Caco-2 (cell line): ENCODE results near the gene STUM. TPM values are rescaled to one million over a fixed set of nuclear protein-coding genes. Genes with fewer than 3 reads are reported as not detected.

Source experiments
- BruUV-seq: library from RNA; stranded (reverse); fragments of 400-500 nt; replicated peaks from 2 replicates; lab custom pipeline; 2021; lab: Mats Ljungman, UMichigan
- CTCF ChIA-PET: fragments of 300-600 bp; sonication (Branson Sonifier 250); formaldehyde crosslinking; loops from one replicate; lab custom pipeline; 2022; ENCODE audit warnings: antibody characterized with exemption; lab: Charles Lee
- POLR2A ChIA-PET: fragments of 300-600 bp; sonication (Branson Sonifier 250); formaldehyde crosslinking; loops from one replicate; lab custom pipeline; 2022; ENCODE audit warnings: antibody characterized with exemption; lab: Charles Lee
- DNase-seq, 2 experiments: peaks; one replicate each; pipeline versions ENCODE4 v3.0.0 to v3.0.0-alpha.2; 2020 to 2022
- H3K27me3 ChIP-seq: replicated peaks from 2 replicates; pipeline ENCODE4 v1.6.0; 2011; ENCODE audit warnings: low read length; ENCODE audit not compliant: control insufficient read depth, insufficient read depth
- H3K36me3 ChIP-seq: 2 replicates; pipeline ENCODE4 v1.5.1; 2011; ENCODE audit warnings: low read length; ENCODE audit not compliant: control insufficient read depth, insufficient read depth
- H3K4me1 ChIP-seq: fragments of 250-450 bp; sonication (Bioruptor Pico); 2 replicates; pipeline ENCODE4 v1.5.1; 2020; ENCODE audit warnings: mild to moderate bottlenecking
- H3K4me3 ChIP-seq: 2 replicates; pipeline ENCODE4 v1.5.1; 2011; ENCODE audit warnings: low read depth, mild to moderate bottlenecking, control low read depth, low read length
- H3K9me3 ChIP-seq: fragments of 250-450 bp; sonication (Bioruptor Pico); 2 replicates; pipeline ENCODE4 v1.5.1; 2020; ENCODE audit warnings: mild to moderate bottlenecking, moderate library complexity
- H3K27ac Mint-ChIP-seq: one replicate; pipeline ENCODE4 v1.8.0; 2022; ENCODE audit warnings: mixed read lengths; ENCODE audit not compliant: unreplicated experiment
- H3K27me3 Mint-ChIP-seq: one replicate; pipeline ENCODE4 v1.8.0; 2022; ENCODE audit warnings: mixed read lengths; ENCODE audit not compliant: insufficient read depth, unreplicated experiment
- H3K36me3 Mint-ChIP-seq: one replicate; pipeline ENCODE4 v1.8.0; 2022; ENCODE audit warnings: mild to moderate bottlenecking, mixed read lengths; ENCODE audit not compliant: insufficient read depth, unreplicated experiment
- H3K4me1 Mint-ChIP-seq: one replicate; pipeline ENCODE4 v1.8.0; 2022; ENCODE audit warnings: low read depth, mixed read lengths; ENCODE audit not compliant: unreplicated experiment
- H3K4me3 Mint-ChIP-seq: one replicate; pipeline ENCODE4 v1.8.0; 2022; ENCODE audit warnings: mild to moderate bottlenecking, moderate library complexity, mixed read lengths; ENCODE audit not compliant: unreplicated experiment
- H3K9me3 Mint-ChIP-seq: one replicate; pipeline ENCODE4 v1.8.0; 2022; ENCODE audit warnings: mixed read lengths; ENCODE audit not compliant: unreplicated experiment
- intact Hi-C: fragments of 100-400 bp; cut with micrococcal nuclease; formaldehyde crosslinking; loops from one replicate; pipeline ENCODE4 v1.10.0; 2022; ENCODE audit not compliant: unreplicated experiment
- total RNA-seq: library from RNA; stranded (reverse); gene quantifications from 2 replicates; pipeline ENCODE4 v1.2.3, GENCODE V29; 2022
- TF ChIP-seq, protein P1 (sequence below), 2 experiments: fragments of 200-600 bp in 1 of 2; IDR thresholded peaks; 1 replicate in 1 of 2; 2 replicates in 1 of 2; pipeline versions ENCODE4 v1.5.1 to v1.8.0; 2011 to 2022; ENCODE audit warnings: antibody characterized with exemption in 1 of 2, control low read depth in 1 of 2, inconsistent platforms in 1 of 2, low read depth in 1 of 2, low read length in 1 of 2, mild to moderate bottlenecking in 1 of 2, moderate library complexity in 1 of 2; ENCODE audit not compliant: insufficient read depth in 1 of 2, severe bottlenecking in 1 of 2, unreplicated experiment in 1 of 2

STUM gene
- total RNA-seq, 1 experiment from 2014 or later = 1.7 TPM

DNA sequence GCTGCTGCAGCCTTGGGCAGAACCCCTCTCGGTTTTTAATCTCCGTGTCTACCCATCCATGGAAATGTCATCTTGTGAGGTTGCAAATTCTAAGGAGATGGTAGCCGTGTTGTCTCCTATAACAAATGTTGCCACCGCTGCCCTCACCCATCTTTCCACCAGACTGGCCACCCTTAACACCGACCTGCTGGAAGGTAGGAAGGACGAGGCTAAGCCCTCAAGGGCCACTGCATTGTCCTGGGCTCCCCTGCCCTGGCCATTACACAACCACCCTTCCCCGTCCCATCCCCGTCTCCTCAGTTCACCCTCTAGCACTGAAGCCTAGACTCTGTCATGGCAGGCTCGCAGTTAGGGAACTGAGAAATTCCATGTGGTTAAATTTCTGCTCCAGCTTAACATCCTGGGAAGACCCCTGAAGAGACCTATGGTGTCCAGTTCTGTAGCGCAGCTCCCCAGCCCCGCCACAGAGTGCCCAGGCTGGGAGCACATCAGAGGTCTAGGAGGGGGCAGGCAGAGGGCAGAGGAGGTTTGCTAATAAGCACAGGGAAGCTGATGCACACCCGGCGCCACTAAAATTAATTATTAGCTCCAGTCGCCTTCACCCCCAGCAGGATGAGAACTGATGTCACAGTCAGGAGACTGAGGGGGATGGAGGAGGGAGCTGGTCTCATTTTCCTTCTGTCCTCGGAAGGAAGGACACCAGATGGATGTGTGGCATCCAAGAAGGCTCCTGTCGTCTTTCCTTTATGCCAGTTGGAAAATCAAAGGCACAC, 38.3 kb downstream of the STUM start:
- Mint-ChIP-seq H3K4me3 (no peak overlapping the region), H3K9me3 (no peaks in the 10 kb centered on the region), H3K27ac (no peak overlapping the region), H3K36me3 (no peaks in the 10 kb centered on the region), H3K4me1 (no peaks in the 10 kb centered on the region), H3K27me3 (no peaks in the 10 kb centered on the region)
- no peak overlapping the region for H3K4me3 ChIP-seq
- BruUV-seq = no TSS peak
- CTCF ChIA-PET = no interaction called here
- DNase-seq = no peak
- H3K4me1 ChIP-seq = no peaks in the 10 kb centered on the region
- H3K9me3 ChIP-seq = no peaks in the 10 kb centered on the region
- POLR2A ChIA-PET = no interaction called here
- TF ChIP-seq, protein P1, sequence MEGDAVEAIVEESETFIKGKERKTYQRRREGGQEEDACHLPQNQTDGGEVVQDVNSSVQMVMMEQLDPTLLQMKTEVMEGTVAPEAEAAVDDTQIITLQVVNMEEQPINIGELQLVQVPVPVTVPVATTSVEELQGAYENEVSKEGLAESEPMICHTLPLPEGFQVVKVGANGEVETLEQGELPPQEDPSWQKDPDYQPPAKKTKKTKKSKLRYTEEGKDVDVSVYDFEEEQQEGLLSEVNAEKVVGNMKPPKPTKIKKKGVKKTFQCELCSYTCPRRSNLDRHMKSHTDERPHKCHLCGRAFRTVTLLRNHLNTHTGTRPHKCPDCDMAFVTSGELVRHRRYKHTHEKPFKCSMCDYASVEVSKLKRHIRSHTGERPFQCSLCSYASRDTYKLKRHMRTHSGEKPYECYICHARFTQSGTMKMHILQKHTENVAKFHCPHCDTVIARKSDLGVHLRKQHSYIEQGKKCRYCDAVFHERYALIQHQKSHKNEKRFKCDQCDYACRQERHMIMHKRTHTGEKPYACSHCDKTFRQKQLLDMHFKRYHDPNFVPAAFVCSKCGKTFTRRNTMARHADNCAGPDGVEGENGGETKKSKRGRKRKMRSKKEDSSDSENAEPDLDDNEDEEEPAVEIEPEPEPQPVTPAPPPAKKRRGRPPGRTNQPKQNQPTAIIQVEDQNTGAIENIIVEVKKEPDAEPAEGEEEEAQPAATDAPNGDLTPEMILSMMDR (IDR thresholded peaks at IDR 0.05; ENCODE audit: insufficient read depth in 1 of 2, low read depth in 1 of 2, low read length in 1 of 2, severe bottlenecking in 1 of 2, unreplicated experiment in 1 of 2) = no peak
- no peaks in the 10 kb centered on the region for H3K36me3 ChIP-seq
- H3K27me3 ChIP-seq = no peaks in the 10 kb centered on the region
- intact Hi-C loops = no loop called here

- no peaks in the 10 kb centered on the region for H3K27me3 Mint-ChIP-seq
- CTCF ChIA-PET = interaction anchor here (0.8 to 1.2 kb wide), 2 partner anchors 19 to 163 kb away, joined by 3 read pairs; no protein-coding TSS in a partner anchor
- Histone ChIP-seq H3K9me3 (no peaks in the 10 kb centered on the region), H3K36me3 (no peaks in the 10 kb centered on the region), H3K4me3 (no peak overlapping the region), H3K27me3 (no peaks in the 10 kb centered on the region), H3K4me1 (no peaks in the 10 kb centered on the region)
- POLR2A ChIA-PET = no interaction called here
- no TSS peak for BruUV-seq
- no peak for DNase-seq
- intact Hi-C loops = no loop called here
- H3K4me3 Mint-ChIP-seq = no peak overlapping the region
- TF ChIP-seq, protein P1 (IDR thresholded peaks at IDR 0.05; ENCODE audit: insufficient read depth in 1 of 2, low read depth in 1 of 2, low read length in 1 of 2, severe bottlenecking in 1 of 2, unreplicated experiment in 1 of 2) = no peak
- H3K9me3 Mint-ChIP-seq = no peaks in the 10 kb centered on the region
- H3K36me3 Mint-ChIP-seq = no peaks in the 10 kb centered on the region
- H3K4me1 Mint-ChIP-seq = no peaks in the 10 kb centered on the region
- no peak overlapping the region for H3K27ac Mint-ChIP-seq
Observed at GRCh38 chr1:226588484-226588883, 39.9 kb downstream of the STUM start.

DNA sequence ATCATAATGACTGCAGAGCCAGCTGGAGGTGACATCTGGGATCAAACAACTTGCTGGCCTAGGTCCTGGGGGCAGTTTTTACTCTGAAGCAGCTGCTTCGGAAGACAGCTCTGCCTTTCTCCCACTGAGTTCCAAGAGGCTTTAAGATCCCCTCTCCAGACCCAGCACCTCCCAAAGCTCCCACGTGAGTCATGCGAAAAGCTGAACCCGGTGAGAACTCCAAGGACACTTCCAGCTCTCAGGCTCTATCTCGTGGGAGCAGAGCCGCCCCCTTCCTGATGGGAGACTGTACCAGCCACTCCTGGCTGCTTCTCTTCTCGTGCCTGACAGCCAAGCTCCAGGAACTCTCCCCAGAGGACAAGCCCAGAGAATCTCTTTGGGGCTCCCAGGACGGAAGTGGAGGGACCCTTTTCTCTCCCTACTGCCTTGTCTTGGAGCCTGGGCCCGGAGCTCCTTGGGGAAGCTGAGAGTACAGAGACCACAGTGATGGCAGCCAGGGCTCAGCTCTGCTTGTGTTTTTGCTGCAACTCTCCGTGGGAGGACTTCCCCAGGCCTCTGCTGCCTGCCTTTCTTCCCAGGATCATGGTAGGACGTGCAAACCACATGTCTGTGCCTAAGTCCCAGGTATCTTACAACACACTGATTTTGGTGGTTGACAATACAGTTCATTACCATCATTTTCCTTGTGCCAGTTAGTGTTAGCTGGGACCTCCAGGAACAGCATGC, 40.6 kb downstream of the STUM start:
- Mint-ChIP-seq H3K27me3 (no peaks in the 10 kb centered on the region), H3K27ac (no peak overlapping the region), H3K4me1 (no peaks in the 10 kb centered on the region), H3K9me3 (no peaks in the 10 kb centered on the region), H3K4me3 (no peak overlapping the region), H3K36me3 (peaks cover 4% of the 10 kb centered on the region)
- Histone ChIP-seq H3K36me3 (no peaks in the 10 kb centered on the region), H3K4me3 (no peak overlapping the region), H3K9me3 (no peaks in the 10 kb centered on the region), H3K4me1 (no peaks in the 10 kb centered on the region), H3K27me3 (no peaks in the 10 kb centered on the region)
- TF ChIP-seq, protein P1 (IDR thresholded peaks at IDR 0.05; ENCODE audit: insufficient read depth in 1 of 2, low read depth in 1 of 2, low read length in 1 of 2, severe bottlenecking in 1 of 2, unreplicated experiment in 1 of 2) = no peak
- BruUV-seq = no TSS peak
- CTCF ChIA-PET = interaction anchor here (0.8 to 1.2 kb wide), 2 partner anchors 20 to 164 kb away, joined by 3 read pairs; no protein-coding TSS in a partner anchor
- POLR2A ChIA-PET = no interaction called here
- intact Hi-C loops = no loop called here
- DNase-seq = no peak
